HUES64 (cell line): ENCODE results near the gene SERPINB1.

Source experiments
- H3K27ac ChIP-seq: 2 replicates; pipeline ENCODE4 v1.7.0; 2013; ENCODE audit warnings: low read depth, low read length, inconsistent platforms
- H3K27me3 ChIP-seq: 2 replicates; pipeline ENCODE4 v1.6.1; 2013; ENCODE audit warnings: mild to moderate bottlenecking, low read length; ENCODE audit not compliant: insufficient read depth
- H3K36me3 ChIP-seq: 2 replicates; pipeline ENCODE4 v1.6.1; 2013; ENCODE audit warnings: mild to moderate bottlenecking, low read length; ENCODE audit not compliant: insufficient read depth
- H3K4me1 ChIP-seq: 2 replicates; pipeline ENCODE4 v1.6.1; 2013; ENCODE audit warnings: mild to moderate bottlenecking, low read length, moderate library complexity; ENCODE audit not compliant: insufficient read depth
- H3K4me3 ChIP-seq: 2 replicates; pipeline ENCODE4 v1.5.1; 2013; ENCODE audit warnings: mild to moderate bottlenecking, low read length, moderate library complexity
- H3K9ac ChIP-seq: 2 replicates; pipeline ENCODE4 v1.6.1; 2013; ENCODE audit warnings: mild to moderate bottlenecking, low read depth, low read length
- H3K9me3 ChIP-seq: 2 replicates; pipeline ENCODE4 v1.6.1; 2013; ENCODE audit warnings: low read depth, low read length; ENCODE audit not compliant: insufficient read depth
- WGBS: fragments of 150-250, 120-280 bp; methylation state at CpG from one replicate; pipeline ENCODE4 v1.1.7; 2013; ENCODE audit warnings: missing lambda C conversion rate; 5-methylcytosine and 5-hydroxymethylcytosine counted together

Gene SERPINB1

GRCh38 chr6:2844008-2844407 is 2.3 kb upstream of the SERPINB1 start:
- peaks cover 33% of the 10 kb centered on the region for H3K4me1 ChIP-seq

GRCh38 chr6:2843138-2843740 is 1.6 kb upstream of the SERPINB1 start:
- no peak overlapping the region for H3K4me3 ChIP-seq
- no peak overlapping the region for H3K9ac ChIP-seq
- H3K9me3 ChIP-seq = no peaks in the 10 kb centered on the region
- H3K36me3 ChIP-seq = 0 out of 2 replicates have a peak, but pooled peaks cover 3% of the 10 kb centered on the region
- H3K4me1 ChIP-seq = peaks cover 25% of the 10 kb centered on the region
- no peak overlapping the region for H3K27ac ChIP-seq
- WGBS = 86% methylated on average over 2 of the region's 2 CpGs
- H3K27me3 ChIP-seq = 0 out of 2 replicates have a peak, but pooled peaks cover 3% of the 10 kb centered on the region

More at GRCh38 chr6:2844008-2844407, 2.3 kb upstream of the SERPINB1 start:
- H3K36me3 ChIP-seq = no peaks in the 10 kb centered on the region
- no peaks in the 10 kb centered on the region for H3K9me3 ChIP-seq
- H3K9ac ChIP-seq = no peak overlapping the region
- H3K27me3 ChIP-seq = 0 out of 2 replicates have a peak, but pooled peaks cover 3% of the 10 kb centered on the region
- H3K4me3 ChIP-seq = no peak overlapping the region
- no peak overlapping the region for H3K27ac ChIP-seq

- H3K27me3 ChIP-seq = 0 out of 2 replicates have a peak, but pooled peaks cover 3% of the 10 kb centered on the region
- peaks cover 24% of the 10 kb centered on the region for H3K4me1 ChIP-seq
- no peak overlapping the region; the same call in 1 of the 2 replicates for H3K27ac ChIP-seq
- 0 out of 2 replicates have a peak overlapping the region, but pooled peaks have one; percentile 48 for H3K9ac ChIP-seq
- 80% methylated on average over 2 of the region's 2 CpGs for WGBS
- 0 out of 2 replicates have a peak, but pooled peaks cover 5% of the 10 kb centered on the region for H3K36me3 ChIP-seq
- no peaks in the 10 kb centered on the region for H3K9me3 ChIP-seq
- H3K4me3 ChIP-seq = peak overlapping the region; percentile 56
Measured at GRCh38 chr6:2842139-2842552, 483 bp upstream of the SERPINB1 start.

- H3K27me3 ChIP-seq = 0 out of 2 replicates have a peak, but pooled peaks cover 3% of the 10 kb centered on the region
- no peaks in the 10 kb centered on the region for H3K9me3 ChIP-seq
- H3K27ac ChIP-seq = peak overlapping the region; percentile 77
- peaks cover 16% of the 10 kb centered on the region for H3K4me1 ChIP-seq
- peak overlapping the region; percentile 67 for H3K9ac ChIP-seq
- H3K4me3 ChIP-seq = peak overlapping the region; percentile 56
- WGBS = 79% methylated on average over 3 of the region's 3 CpGs
- peaks cover 15% of the 10 kb centered on the region; the same call in 1 of the 2 replicates for H3K36me3 ChIP-seq
Measured at GRCh38 chr6:2840749-2841061, 958 bp downstream of the SERPINB1 start.

GRCh38 chr6:2839982-2840748 is 1.5 kb downstream of the SERPINB1 start:
- Histone ChIP-seq H3K4me3 (no peak overlapping the region; the same call in 1 of the 2 replicates), H3K27me3 (0 out of 2 replicates have a peak, but pooled peaks cover 3% of the 10 kb centered on the region), H3K27ac (peak overlapping the region; percentile 77), H3K9ac (peak overlapping the region; percentile 67; the same call in 1 of the 2 replicates), H3K36me3 (peaks cover 20% of the 10 kb centered on the region; the same call in 1 of the 2 replicates), H3K9me3 (no peaks in the 10 kb centered on the region), H3K4me1 (peaks cover 16% of the 10 kb centered on the region)
- WGBS = 90% methylated on average over 12 of the region's 12 CpGs

- Histone ChIP-seq H3K36me3 (peaks cover 25% of the 10 kb centered on the region; the same call in 1 of the 2 replicates), H3K27ac (no peak overlapping the region), H3K27me3 (0 out of 2 replicates have a peak, but pooled peaks cover 3% of the 10 kb centered on the region), H3K4me3 (no peak overlapping the region), H3K9ac (no peak overlapping the region), H3K9me3 (no peaks in the 10 kb centered on the region), H3K4me1 (peaks cover 16% of the 10 kb centered on the region)
- 78% methylated on average over 9 of the region's 9 CpGs for WGBS
Measured at GRCh38 chr6:2839195-2839981, 2.3 kb downstream of the SERPINB1 start.

GRCh38 chr6:2838251-2838650 is 3.4 kb downstream of the SERPINB1 start:
- Histone ChIP-seq H3K36me3 (peaks cover 25% of the 10 kb centered on the region; the same call in 1 of the 2 replicates), H3K27ac (no peak overlapping the region), H3K27me3 (0 out of 2 replicates have a peak, but pooled peaks cover 1% of the 10 kb centered on the region), H3K4me3 (no peak overlapping the region), H3K9ac (no peak overlapping the region), H3K4me1 (peaks cover 16% of the 10 kb centered on the region), H3K9me3 (no peaks in the 10 kb centered on the region)
- 100% methylated on average over 3 of the region's 3 CpGs for WGBS

- Histone ChIP-seq H3K9ac (no peak overlapping the region), H3K27me3 (no peaks in the 10 kb centered on the region), H3K4me3 (no peak overlapping the region), H3K27ac (no peak overlapping the region), H3K36me3 (peaks cover 25% of the 10 kb centered on the region; the same call in 1 of the 2 replicates), H3K9me3 (no peaks in the 10 kb centered on the region), H3K4me1 (no peaks in the 10 kb centered on the region)
Measured at GRCh38 chr6:2834262-2834661, 7.4 kb downstream of the SERPINB1 start.

GRCh38 chr6:2831392-2831791 is 10.3 kb downstream of the SERPINB1 start:
- Histone ChIP-seq H3K27ac (no peak overlapping the region), H3K9me3 (no peaks in the 10 kb centered on the region), H3K9ac (no peak overlapping the region), H3K4me1 (no peaks in the 10 kb centered on the region), H3K36me3 (peaks cover 17% of the 10 kb centered on the region; the same call in 1 of the 2 replicates), H3K27me3 (no peaks in the 10 kb centered on the region), H3K4me3 (no peak overlapping the region)
- WGBS = 91% methylated on average over 2 of the region's 2 CpGs

- 95% methylated on average over 3 of the region's 3 CpGs for WGBS
- no peak overlapping the region for H3K4me3 ChIP-seq
Measured at GRCh38 chr6:2830183-2830582, 11.5 kb downstream of the SERPINB1 start.

More at GRCh38 chr6:2830183-2830582, 11.5 kb downstream of the SERPINB1 start:
- Histone ChIP-seq H3K27ac (no peak overlapping the region), H3K4me1 (no peaks in the 10 kb centered on the region), H3K36me3 (peaks cover 6% of the 10 kb centered on the region; the same call in 1 of the 2 replicates), H3K9ac (no peak overlapping the region), H3K9me3 (no peaks in the 10 kb centered on the region), H3K27me3 (no peaks in the 10 kb centered on the region)
